DMS53 treated with DMSO at 0.1 percent for 48 hours (cell line): ENCODE data around the gene E2F4.
A peak's percentile ranks its signal among the peaks of the same experiment; 100 is the strongest.

Source experiments
- DNase-seq: peaks from one replicate; lab custom pipeline; 2025; ENCODE audit not compliant: unreplicated experiment; lab: John Stamatoyannopoulos, UW

Gene E2F4

GRCh38 chr16:67157106-67157748, 34.7 kb upstream of the E2F4 start:
- DNase-seq: no peak

GRCh38 chr16:67157892-67158635, 33.9 kb upstream of the E2F4 start:
- DNase-seq: no peak

GRCh38 chr16:67158637-67159600, 33.0 kb upstream of the E2F4 start:
- DNase-seq: no peak

GRCh38 chr16:67161595-67162058, 30.3 kb upstream of the E2F4 start:
- no peak for DNase-seq

GRCh38 chr16:67162506-67163163, 29.3 kb upstream of the E2F4 start:
- no peak for DNase-seq

GRCh38 chr16:67163164-67163998, 28.6 kb upstream of the E2F4 start:
- no peak for DNase-seq

GRCh38 chr16:67163999-67164558, 27.9 kb upstream of the E2F4 start:
- DNase-seq: no peak

- DNase-seq: no peak
Measured at GRCh38 chr16:67164599-67165061, 27.3 kb upstream of the E2F4 start, which contains the start of gene HSF4. Gene HSF4 (plus strand): TSS chr16:67164745. CDS start chr16:67164812, 67 bp downstream.

- no peak for DNase-seq
Measured at GRCh38 chr16:67165121-67166078, 26.6 kb upstream of the E2F4 start.

GRCh38 chr16:67166110-67166547, 25.8 kb upstream of the E2F4 start:
- DNase-seq: no peak

GRCh38 chr16:67166598-67167168, 25.3 kb upstream of the E2F4 start:
- no peak for DNase-seq

- no peak for DNase-seq
Measured at GRCh38 chr16:67167588-67167987, 24.4 kb upstream of the E2F4 start.

- DNase-seq: no peak
Measured at GRCh38 chr16:67169011-67169451, 22.9 kb upstream of the E2F4 start.

GRCh38 chr16:67169642-67170167, 22.2 kb upstream of the E2F4 start:
- DNase-seq: no peak

- DNase-seq: peak; percentile 55
Measured at GRCh38 chr16:67170168-67170948, 21.6 kb upstream of the E2F4 start, which contains the start of gene NOL3. Gene NOL3 (plus strand): TSS chr16:67170538.

GRCh38 chr16:67170949-67171649, 20.9 kb upstream of the E2F4 start:
- no peak for DNase-seq
